HUES6 (cell line): ENCODE data around the gene WDFY3.
"Not testable (repeated sequence)": the region's sequence is repeated elsewhere in the genome, so short reads cannot be mapped to it uniquely, and the experiment has no call there.

Experiments
- H3K27ac ChIP-seq: 2 replicates; pipeline ENCODE4 v1.7.0; 2013; ENCODE audit warnings: low read depth, mild to moderate bottlenecking, low read length, inconsistent platforms
- H3K27me3 ChIP-seq: 2 replicates; pipeline ENCODE4 v1.6.1; 2013; ENCODE audit warnings: low read length; ENCODE audit not compliant: control insufficient read depth, insufficient read depth
- H3K36me3 ChIP-seq: 2 replicates; pipeline ENCODE4 v1.6.1; 2013; ENCODE audit warnings: low read length; ENCODE audit not compliant: control insufficient read depth, insufficient read depth
- H3K4me1 ChIP-seq: 2 replicates; pipeline ENCODE4 v1.6.1; 2013; ENCODE audit warnings: low read length; ENCODE audit not compliant: control insufficient read depth, insufficient read depth
- H3K4me3 ChIP-seq: 2 replicates; pipeline ENCODE4 v1.5.1; 2013; ENCODE audit warnings: low read depth, low read length
- H3K9ac ChIP-seq: one replicate; pipeline ENCODE4 v1.6.1; 2013; ENCODE audit warnings: mild to moderate bottlenecking, low read length
- H3K9me3 ChIP-seq: 2 replicates; pipeline ENCODE4 v1.6.1; 2013; ENCODE audit warnings: low read depth, low read length; ENCODE audit not compliant: control insufficient read depth, insufficient read depth

WDFY3 gene

DNA sequence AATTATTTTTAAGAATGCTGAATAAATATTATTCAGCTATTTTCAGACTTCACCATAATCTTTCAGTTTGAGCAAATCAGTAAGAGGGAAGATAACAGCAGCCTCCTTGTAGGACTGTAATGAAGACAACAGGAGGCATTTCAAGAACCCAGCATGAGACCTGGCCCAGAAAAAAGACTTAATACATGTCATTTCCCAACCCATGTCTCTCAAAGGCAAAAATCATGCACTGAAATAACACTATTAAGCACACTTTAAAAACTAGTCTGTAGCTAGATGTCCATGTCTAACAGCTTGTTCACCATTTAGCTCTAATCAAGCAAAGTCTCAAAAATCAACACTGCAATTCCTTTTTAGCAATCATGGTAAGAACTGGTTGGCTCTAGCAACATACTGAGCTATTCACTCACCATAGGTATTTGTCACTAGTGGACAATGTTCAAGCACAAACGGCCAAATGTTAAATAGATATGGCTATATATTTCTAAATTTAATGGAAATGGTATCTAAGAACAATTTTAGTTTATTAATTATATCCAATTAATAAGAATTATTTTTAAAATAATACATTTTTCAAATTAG lies 109.9 kb downstream of the WDFY3 start:
- no peak overlapping the region for H3K4me3 ChIP-seq
- no peaks in the 10 kb centered on the region for H3K9me3 ChIP-seq
- H3K4me1 ChIP-seq, result peaks cover 19% of the 10 kb centered on the region
- H3K36me3 ChIP-seq, result peaks cover 17% of the 10 kb centered on the region
- no peak overlapping the region for H3K27ac ChIP-seq
- no peak overlapping the region for H3K9ac ChIP-seq
- H3K27me3 ChIP-seq, result no peaks in the 10 kb centered on the region

DNA sequence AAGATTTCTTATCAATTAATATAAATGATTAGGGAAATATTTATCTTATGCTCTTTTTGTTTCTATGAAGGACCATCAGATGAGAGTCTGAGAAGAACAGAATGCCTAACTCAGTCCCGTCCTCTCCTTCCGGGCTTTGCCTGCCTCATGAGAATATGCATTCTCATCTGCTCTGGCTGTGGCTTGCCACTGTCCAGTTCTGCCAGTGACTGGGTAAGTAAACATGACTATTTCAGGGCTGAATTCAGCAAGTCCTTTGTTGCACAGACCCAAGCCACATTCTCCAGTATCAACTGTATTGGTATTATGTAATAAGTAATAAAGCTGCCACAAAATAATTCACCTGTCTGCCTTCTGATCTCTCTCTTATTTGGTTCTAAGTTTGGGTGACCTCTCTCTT lies 110.7 kb downstream of the WDFY3 start:
- H3K9me3 ChIP-seq, result no peaks in the 10 kb centered on the region
- H3K27me3 ChIP-seq, result no peaks in the 10 kb centered on the region
- no peak overlapping the region for H3K27ac ChIP-seq
- H3K4me1 ChIP-seq, result peaks cover 19% of the 10 kb centered on the region
- H3K4me3 ChIP-seq, result no peak overlapping the region
- peaks cover 17% of the 10 kb centered on the region for H3K36me3 ChIP-seq
- H3K9ac ChIP-seq, result no peak overlapping the region

DNA sequence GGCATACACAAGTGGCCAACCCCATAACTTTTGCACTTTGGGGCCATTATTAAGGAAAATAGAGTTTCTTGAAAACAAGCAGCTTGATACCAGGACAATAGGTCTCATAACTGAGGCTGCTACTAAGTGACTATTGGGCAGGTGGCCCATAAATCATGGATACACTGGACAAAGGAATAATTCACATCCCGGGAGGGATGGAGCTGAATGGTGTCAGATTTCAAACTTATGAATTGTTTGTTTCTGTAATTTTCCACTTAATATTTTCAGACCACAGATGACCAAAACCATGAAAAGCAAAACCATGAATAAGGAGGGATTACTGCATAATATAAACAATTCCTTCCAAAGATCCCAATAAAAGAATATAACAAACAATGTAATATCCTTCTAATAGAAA lies 114.4 kb downstream of the WDFY3 start:
- Histone ChIP-seq H3K27ac (no peak overlapping the region), H3K4me1 (peaks cover 10% of the 10 kb centered on the region), H3K9me3 (no peaks in the 10 kb centered on the region), H3K36me3 (peaks cover 29% of the 10 kb centered on the region), H3K4me3 (no peak overlapping the region), H3K27me3 (no peaks in the 10 kb centered on the region), H3K9ac (no peak overlapping the region)

DNA sequence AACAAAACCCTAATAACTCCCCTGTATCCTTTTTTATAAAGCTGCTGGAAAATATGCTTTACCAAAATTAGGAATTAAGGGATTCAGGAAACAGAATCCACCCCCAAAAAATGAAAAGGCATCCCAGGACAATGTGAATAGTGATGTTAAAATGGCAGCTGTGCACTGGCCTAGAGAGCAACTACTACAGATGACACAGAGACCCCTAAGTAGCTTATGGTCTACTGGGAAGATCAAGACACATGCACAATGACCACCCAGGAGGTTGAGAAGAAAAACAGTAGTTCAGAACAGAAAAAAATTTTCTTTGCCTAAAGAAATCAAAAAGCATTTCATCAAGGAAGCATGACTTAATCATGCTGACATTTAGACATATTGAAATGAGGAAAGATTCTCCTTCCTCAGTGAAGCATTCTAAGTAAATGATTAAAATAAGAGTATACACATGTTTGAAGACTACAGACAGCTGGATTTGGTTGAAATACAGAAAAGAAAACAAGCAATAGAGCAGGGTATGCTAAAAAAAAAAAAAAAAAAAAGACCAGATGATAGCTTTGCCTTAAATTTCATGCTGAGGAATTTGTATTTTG lies 117.3 kb downstream of the WDFY3 start:
- H3K4me1 ChIP-seq, result peaks cover 4% of the 10 kb centered on the region; the same call in 1 of the 2 replicates
- no peaks in the 10 kb centered on the region for H3K27me3 ChIP-seq
- peaks cover 32% of the 10 kb centered on the region for H3K36me3 ChIP-seq
- no peak overlapping the region for H3K9ac ChIP-seq
- no peaks in the 10 kb centered on the region for H3K9me3 ChIP-seq
- H3K4me3 ChIP-seq, result no peak overlapping the region
- H3K27ac ChIP-seq, result no peak overlapping the region

- Histone ChIP-seq H3K27ac (no peak overlapping the region), H3K9ac (no peak overlapping the region), H3K4me3 (no peak overlapping the region), H3K4me1 (peaks cover 8% of the 10 kb centered on the region; the same call in 1 of the 2 replicates), H3K36me3 (peaks cover 31% of the 10 kb centered on the region), H3K9me3 (no peaks in the 10 kb centered on the region), H3K27me3 (no peaks in the 10 kb centered on the region)
Observed at GRCh38 chr4:84848432-84848831, 118.1 kb downstream of the WDFY3 start.

DNA sequence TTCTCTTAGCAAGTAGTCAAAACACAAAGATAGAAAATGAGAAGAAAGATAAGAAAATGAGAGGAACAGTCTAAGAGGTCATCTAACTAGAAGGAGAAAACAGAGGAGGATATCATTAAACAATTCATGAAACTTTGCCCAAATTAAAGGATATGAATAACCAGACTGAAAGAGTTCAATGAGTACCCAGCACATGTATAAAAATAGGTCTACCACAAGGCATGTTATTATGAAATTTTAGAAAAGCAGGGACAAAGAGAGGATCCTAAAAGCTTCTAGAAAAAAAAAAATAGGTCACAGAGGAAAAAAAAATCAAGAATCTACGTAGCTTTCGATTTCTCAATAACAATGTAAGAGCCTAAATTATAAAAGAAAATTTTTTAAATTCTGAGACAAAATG lies 118.5 kb downstream of the WDFY3 start:
- Histone ChIP-seq H3K9ac (no peak overlapping the region), H3K27me3 (no peaks in the 10 kb centered on the region)

GRCh38 chr4:84846985-84847384 lies 119.5 kb downstream of the WDFY3 start:
- Histone ChIP-seq H3K27ac (peak overlapping the region; percentile 5; the same call in 1 of the 2 replicates), H3K4me1 (peaks cover 8% of the 10 kb centered on the region; the same call in 1 of the 2 replicates)

More for the DNA sequence above, 118.5 kb downstream of the WDFY3 start:
- Histone ChIP-seq H3K4me3 (no peak overlapping the region), H3K9me3 (no peaks in the 10 kb centered on the region), H3K27ac (no peak overlapping the region; the same call in 1 of the 2 replicates), H3K36me3 (peaks cover 31% of the 10 kb centered on the region), H3K4me1 (peaks cover 8% of the 10 kb centered on the region; the same call in 1 of the 2 replicates)

DNA sequence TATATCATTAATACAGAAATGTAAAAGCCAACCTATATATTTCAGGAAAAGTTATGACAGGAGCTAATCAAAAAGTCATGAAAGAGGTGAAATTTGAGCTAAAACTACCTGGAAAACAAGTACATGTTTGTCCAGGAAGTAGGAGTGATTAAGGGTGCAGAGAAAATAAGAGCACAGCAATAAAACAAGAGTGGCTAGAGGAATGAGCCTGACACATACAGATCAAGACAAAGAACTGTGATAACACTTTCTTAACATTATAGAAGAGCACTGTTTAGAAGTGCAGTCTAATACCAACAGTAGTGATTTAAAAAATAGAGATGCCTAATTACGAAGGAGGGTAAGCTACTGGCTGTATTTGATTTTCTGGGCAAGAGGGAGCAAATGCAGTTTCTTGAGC lies 125.1 kb downstream of the WDFY3 start:
- Histone ChIP-seq H3K9me3 (no peaks in the 10 kb centered on the region), H3K27ac (no peak overlapping the region), H3K4me1 (peaks cover 8% of the 10 kb centered on the region; the same call in 1 of the 2 replicates), H3K27me3 (no peaks in the 10 kb centered on the region), H3K4me3 (no peak overlapping the region), H3K9ac (no peak overlapping the region), H3K36me3 (peaks cover 27% of the 10 kb centered on the region)

More at GRCh38 chr4:84846985-84847384, 119.5 kb downstream of the WDFY3 start:
- H3K9ac ChIP-seq, result no peak overlapping the region
- no peak overlapping the region for H3K4me3 ChIP-seq
- no peaks in the 10 kb centered on the region for H3K9me3 ChIP-seq
- H3K27me3 ChIP-seq, result no peaks in the 10 kb centered on the region
- H3K36me3 ChIP-seq, result peaks cover 31% of the 10 kb centered on the region

GRCh38 chr4:84837751-84838150 lies 128.7 kb downstream of the WDFY3 start:
- H3K9me3 ChIP-seq, result no peaks in the 10 kb centered on the region
- no peaks in the 10 kb centered on the region for H3K27me3 ChIP-seq
- H3K36me3 ChIP-seq, result peaks cover 28% of the 10 kb centered on the region
- no peak overlapping the region for H3K9ac ChIP-seq
- H3K4me1 ChIP-seq, result no peaks in the 10 kb centered on the region
- H3K4me3 ChIP-seq, result no peak overlapping the region
- H3K27ac ChIP-seq, result no peak overlapping the region

GRCh38 chr4:84829633-84830032 lies 136.9 kb downstream of the WDFY3 start:
- peaks cover 28% of the 10 kb centered on the region for H3K36me3 ChIP-seq

DNA sequence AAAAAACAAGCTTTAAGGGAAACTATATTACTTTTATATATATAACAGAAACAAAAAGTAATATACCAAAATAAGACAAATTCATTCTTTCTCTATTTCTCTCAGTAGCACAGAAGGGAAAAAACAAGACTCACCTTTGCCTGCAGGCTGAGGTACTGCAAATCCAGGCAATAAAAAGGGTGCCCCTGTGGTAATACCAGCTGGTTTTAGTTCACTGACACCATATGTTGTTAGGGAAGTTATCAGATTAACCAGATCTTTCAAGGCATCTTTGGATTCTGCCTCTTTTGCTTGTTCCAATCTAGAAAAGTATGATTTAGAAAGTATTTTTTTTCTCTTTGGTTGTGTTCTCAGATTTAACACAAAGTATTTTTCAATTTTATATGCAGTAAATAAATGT lies 139.8 kb downstream of the WDFY3 start:
- Histone ChIP-seq H3K4me3 (no peak overlapping the region), H3K27me3 (no peaks in the 10 kb centered on the region), H3K27ac (no peak overlapping the region), H3K4me1 (no peaks in the 10 kb centered on the region), H3K36me3 (peaks cover 28% of the 10 kb centered on the region), H3K9ac (no peak overlapping the region), H3K9me3 (no peaks in the 10 kb centered on the region)

More at GRCh38 chr4:84829633-84830032, 136.9 kb downstream of the WDFY3 start:
- H3K4me3 ChIP-seq, H3K9ac ChIP-seq, H3K9me3 ChIP-seq, H3K4me1 ChIP-seq, H3K27me3 ChIP-seq, H3K27ac ChIP-seq: not testable (repeated sequence)
